ENCODE measurements around the gene PIP5K1A. TPM values are rescaled to one million over a fixed set of nuclear protein-coding genes. Genes with fewer than 3 reads are reported as not detected.
"Not testable (repeated sequence)": the region's sequence is repeated elsewhere in the genome, so short reads cannot be mapped to it uniquely, and the experiment has no call there.

PIP5K1A gene
- total RNA-seq, 6 experiments from 2014 or later = 85.4 to 98.6 (median 90.6) TPM

DNA sequence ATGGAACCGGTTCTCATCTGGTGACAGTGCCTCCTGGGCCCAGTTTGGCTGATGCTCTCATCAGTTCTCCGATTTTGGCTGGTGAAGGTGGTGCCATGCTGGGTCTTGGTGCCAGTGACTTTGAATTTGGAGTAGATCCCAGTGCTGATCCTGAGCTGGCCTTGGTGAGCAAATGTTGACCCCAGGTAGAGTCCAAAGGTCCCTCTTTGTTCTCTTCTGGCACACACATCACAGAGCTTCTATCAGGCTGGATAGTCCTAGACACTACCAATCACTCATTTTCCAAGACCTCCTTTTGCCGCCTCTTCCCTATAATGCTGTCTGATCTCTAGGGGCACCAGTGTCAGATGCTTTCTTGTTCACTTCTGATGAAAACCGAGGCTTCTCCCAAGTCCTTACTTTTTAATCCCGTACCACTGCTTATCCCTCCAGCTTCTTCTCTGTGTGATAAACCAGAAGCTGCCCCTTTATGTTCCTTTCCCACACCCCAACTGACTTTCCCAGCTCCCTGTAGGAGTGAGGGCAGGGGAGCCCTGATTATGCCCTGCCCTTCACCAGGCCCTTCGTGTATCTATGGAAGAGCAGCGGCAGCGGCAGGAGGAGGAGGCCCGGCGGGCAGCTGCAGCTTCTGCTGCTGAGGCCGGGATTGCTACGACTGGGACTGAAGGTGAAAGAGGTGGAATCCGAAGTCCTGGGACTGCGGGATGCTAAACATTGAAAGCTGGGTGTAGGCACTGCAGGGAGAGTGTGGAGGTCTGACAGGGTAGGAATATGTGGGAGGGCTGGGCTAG lies 67.3 kb downstream of the PIP5K1A start:
- peaks cover 41% of the 10 kb centered on the region for H3K36me3 Mint-ChIP-seq (ENCODE audit: low read depth)
- no peaks in the 10 kb centered on the region for H3K9me3 Mint-ChIP-seq
- H3K4me3 Mint-ChIP-seq = no peak overlapping the region
- no peaks in the 10 kb centered on the region for H3K27me3 Mint-ChIP-seq (ENCODE audit: insufficient read depth)
- TF ChIP-seq, protein P1, sequence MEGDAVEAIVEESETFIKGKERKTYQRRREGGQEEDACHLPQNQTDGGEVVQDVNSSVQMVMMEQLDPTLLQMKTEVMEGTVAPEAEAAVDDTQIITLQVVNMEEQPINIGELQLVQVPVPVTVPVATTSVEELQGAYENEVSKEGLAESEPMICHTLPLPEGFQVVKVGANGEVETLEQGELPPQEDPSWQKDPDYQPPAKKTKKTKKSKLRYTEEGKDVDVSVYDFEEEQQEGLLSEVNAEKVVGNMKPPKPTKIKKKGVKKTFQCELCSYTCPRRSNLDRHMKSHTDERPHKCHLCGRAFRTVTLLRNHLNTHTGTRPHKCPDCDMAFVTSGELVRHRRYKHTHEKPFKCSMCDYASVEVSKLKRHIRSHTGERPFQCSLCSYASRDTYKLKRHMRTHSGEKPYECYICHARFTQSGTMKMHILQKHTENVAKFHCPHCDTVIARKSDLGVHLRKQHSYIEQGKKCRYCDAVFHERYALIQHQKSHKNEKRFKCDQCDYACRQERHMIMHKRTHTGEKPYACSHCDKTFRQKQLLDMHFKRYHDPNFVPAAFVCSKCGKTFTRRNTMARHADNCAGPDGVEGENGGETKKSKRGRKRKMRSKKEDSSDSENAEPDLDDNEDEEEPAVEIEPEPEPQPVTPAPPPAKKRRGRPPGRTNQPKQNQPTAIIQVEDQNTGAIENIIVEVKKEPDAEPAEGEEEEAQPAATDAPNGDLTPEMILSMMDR (IDR thresholded peaks at IDR 0.05) = no peak
- no peaks in the 10 kb centered on the region for H3K4me1 Mint-ChIP-seq (ENCODE audit: low read depth)
- H3K27ac Mint-ChIP-seq = no peak overlapping the region
- no peak for DNase-seq

DNA sequence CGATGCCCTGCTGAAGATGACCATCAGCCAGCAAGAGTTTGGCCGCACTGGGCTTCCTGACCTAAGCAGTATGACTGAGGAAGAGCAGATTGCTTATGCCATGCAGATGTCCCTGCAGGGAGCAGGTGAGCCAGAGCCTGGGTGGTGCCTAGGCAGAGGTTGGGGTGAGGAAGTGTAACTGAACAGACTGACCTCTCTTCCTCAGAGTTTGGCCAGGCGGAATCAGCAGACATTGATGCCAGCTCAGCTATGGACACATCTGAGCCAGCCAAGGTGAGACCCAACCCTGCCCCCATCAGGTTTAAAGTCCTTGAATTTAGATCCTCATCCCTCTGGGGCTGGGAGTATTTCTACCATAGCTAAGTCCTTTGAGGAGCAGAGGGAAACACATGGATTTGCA lies 68.0 kb downstream of the PIP5K1A start:
- H3K27ac Mint-ChIP-seq = no peak overlapping the region
- H3K9me3 Mint-ChIP-seq = no peaks in the 10 kb centered on the region
- no peaks in the 10 kb centered on the region; the same call in 1 of the 2 replicates for H3K27me3 Mint-ChIP-seq (ENCODE audit: insufficient read depth)
- peaks cover 42% of the 10 kb centered on the region for H3K36me3 Mint-ChIP-seq (ENCODE audit: low read depth)
- TF ChIP-seq, protein P1 (IDR thresholded peaks at IDR 0.05) = no peak
- DNase-seq = no peak
- H3K4me1 Mint-ChIP-seq (ENCODE audit: low read depth) = no peaks in the 10 kb centered on the region
- no peak overlapping the region for H3K4me3 Mint-ChIP-seq

DNA sequence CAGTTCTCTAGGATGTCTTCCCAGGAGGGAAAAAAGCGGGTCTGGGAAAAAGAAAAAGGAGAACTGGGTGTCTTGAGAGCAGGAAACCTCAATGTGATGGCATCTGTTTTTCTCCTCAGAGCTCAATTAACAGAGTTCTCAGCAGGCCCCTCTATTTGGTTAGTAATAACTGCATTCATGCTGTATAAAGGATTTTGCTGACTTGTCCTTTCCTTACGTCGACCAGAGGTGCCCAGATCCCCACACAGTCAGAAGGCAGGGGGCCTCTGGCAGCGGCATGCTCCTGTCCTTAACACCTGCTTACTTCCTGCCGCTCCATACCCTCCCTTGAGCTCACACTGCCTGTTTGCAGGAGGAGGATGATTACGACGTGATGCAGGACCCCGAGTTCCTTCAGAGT lies 68.5 kb downstream of the PIP5K1A start:
- TF ChIP-seq, protein P1 (IDR thresholded peaks at IDR 0.05) = no peak

DNA sequence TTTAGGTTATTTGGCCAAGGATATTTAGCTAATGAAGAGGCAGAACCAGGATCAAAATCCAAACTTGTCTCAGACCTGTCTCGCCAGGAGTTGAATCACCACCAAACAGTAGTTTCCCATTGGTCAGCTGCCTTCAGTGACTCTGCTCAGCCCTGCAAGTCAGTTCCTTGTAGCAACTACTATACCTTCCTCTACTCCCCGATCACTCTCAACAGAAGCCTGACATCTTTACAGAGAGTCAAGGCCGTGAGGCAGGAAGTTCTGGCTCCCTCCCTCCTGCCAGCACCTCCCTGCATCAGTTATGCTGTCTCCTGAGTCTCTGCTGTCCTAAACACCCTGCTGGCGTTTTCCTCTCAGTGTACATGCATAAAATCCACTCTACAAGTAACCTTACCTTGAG lies 69.4 kb downstream of the PIP5K1A start:
- Mint-ChIP-seq H3K36me3 (ENCODE audit: low read depth) (peaks cover 44% of the 10 kb centered on the region), H3K4me3 (no peak overlapping the region), H3K9me3 (no peaks in the 10 kb centered on the region), H3K27me3 (ENCODE audit: insufficient read depth) (no peaks in the 10 kb centered on the region; the same call in 1 of the 2 replicates), H3K4me1 (ENCODE audit: low read depth) (no peaks in the 10 kb centered on the region), H3K27ac (no peak overlapping the region)
- DNase-seq = no peak
- TF ChIP-seq, protein P1 (IDR thresholded peaks at IDR 0.05) = no peak

More for the DNA sequence above, 68.5 kb downstream of the PIP5K1A start:
- Mint-ChIP-seq H3K4me1 (ENCODE audit: low read depth) (no peaks in the 10 kb centered on the region), H3K9me3 (no peaks in the 10 kb centered on the region), H3K36me3 (ENCODE audit: low read depth) (peaks cover 45% of the 10 kb centered on the region), H3K27ac (no peak overlapping the region; the same call in 1 of the 2 replicates), H3K4me3 (no peak overlapping the region), H3K27me3 (ENCODE audit: insufficient read depth) (no peaks in the 10 kb centered on the region; the same call in 1 of the 2 replicates)
- no peak for DNase-seq

DNA sequence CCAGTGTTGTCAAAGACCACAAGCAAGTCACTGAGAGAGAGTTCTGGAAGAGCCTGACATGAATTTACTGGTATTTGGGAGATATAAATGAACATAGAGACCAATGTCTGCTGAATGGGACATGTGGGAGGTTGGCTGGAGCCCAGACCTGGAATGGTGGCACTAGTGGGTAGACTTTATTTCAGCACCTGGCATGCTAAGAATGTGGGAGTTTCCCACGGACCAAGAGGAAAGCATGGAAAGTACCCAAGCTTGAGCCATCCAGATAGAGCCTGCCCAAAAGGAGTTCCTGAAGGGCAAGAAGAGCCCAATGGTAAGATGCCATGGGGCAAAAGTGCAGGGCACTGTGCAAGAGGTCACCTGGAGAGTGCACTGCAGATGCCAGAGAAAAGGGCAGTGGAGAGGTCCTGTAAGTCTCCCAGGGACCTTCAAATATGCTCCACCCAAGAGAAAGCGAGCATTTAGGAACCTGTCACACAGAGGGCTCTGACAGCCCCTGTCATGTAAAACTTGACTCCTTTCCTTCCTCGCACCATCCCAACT lies 75.6 kb downstream of the PIP5K1A start:
- H3K4me3 Mint-ChIP-seq = no peak overlapping the region
- no peaks in the 10 kb centered on the region for H3K9me3 Mint-ChIP-seq
- no peaks in the 10 kb centered on the region; the same call in none of the 2 replicates for H3K27me3 Mint-ChIP-seq (ENCODE audit: insufficient read depth)
- no peak for DNase-seq
- TF ChIP-seq, protein P1 (IDR thresholded peaks at IDR 0.05) = no peak
- H3K36me3 Mint-ChIP-seq (ENCODE audit: low read depth) = peaks cover 17% of the 10 kb centered on the region
- H3K4me1 Mint-ChIP-seq (ENCODE audit: low read depth) = no peaks in the 10 kb centered on the region; the same call in 1 of the 2 replicates
- H3K27ac Mint-ChIP-seq = no peak overlapping the region

DNA sequence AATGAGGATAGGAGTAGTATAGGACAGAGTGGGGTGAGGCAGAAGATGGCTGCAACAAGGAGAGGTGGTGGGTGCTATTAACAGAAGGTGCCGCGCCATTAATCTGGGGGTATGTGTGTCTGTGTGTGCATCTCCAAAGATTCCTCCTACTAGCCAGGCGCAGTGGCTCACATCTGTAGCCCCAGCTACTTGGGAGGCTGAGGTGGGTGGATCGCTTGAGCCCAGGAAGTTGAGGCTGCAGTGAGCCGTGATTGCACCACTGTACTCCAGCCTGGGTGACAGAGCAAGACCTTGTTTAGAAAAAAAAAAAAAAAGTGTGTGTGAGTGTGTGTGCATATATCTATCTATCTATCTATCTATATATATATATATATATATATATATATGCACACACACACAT lies 77.0 kb downstream of the PIP5K1A start:
- not testable (repeated sequence) for H3K27me3 Mint-ChIP-seq (ENCODE audit: insufficient read depth); H3K27ac Mint-ChIP-seq; H3K9me3 Mint-ChIP-seq; DNase-seq; H3K4me3 Mint-ChIP-seq; H3K4me1 Mint-ChIP-seq (ENCODE audit: low read depth)
- H3K36me3 Mint-ChIP-seq (ENCODE audit: low read depth) = peaks cover 12% of the 10 kb centered on the region

All from HFFc6 (cell line).